Common myeloid progenitor, CD34-positive (primary cell): ENCODE data around the gene RPL39L.

Source experiments
- CTCF ChIA-PET: fragments of 350-600 bp; sonication (Branson Sonifier 250); formaldehyde crosslinking; loops from one replicate; lab custom pipeline; 2021; ENCODE audit warnings: antibody characterized with exemption; lab: Charles Lee
- POLR2A ChIA-PET: fragments of 350-600 bp; sonication (Branson Sonifier 250); formaldehyde crosslinking; loops from one replicate; lab custom pipeline; 2021; ENCODE audit warnings: antibody characterized with exemption; lab: Charles Lee
- DNase-seq, 3 donors: peaks; one replicate each; pipeline versions ENCODE4 v3.0.0 to v3.0.0-alpha.2; 2013
- H3K27ac ChIP-seq, 2 experiments: 1 replicate in 1 of 2; 2 replicates in 1 of 2; pipeline ENCODE4 v1.7.0; 2013; ENCODE audit warnings: inconsistent platforms in 2 of 2, low read length in 2 of 2, mild to moderate bottlenecking in 2 of 2, low read depth in 1 of 2, moderate library complexity in 1 of 2; ENCODE audit not compliant: severe bottlenecking in 2 of 2, insufficient read depth in 1 of 2, poor library complexity in 1 of 2
- H3K27me3 ChIP-seq, 5 experiments: replicated peaks in 2 of 5; 1 replicate in 3 of 5; 2 replicates in 2 of 5; pipeline versions ENCODE4 v1.6.1 to v1.7.0; 2013; ENCODE audit warnings: low read length in 4 of 5, mild to moderate bottlenecking in 2 of 5, moderate library complexity in 2 of 5, inconsistent platforms in 1 of 5; ENCODE audit not compliant: insufficient read depth in 5 of 5, control insufficient read depth in 4 of 5
- H3K36me3 ChIP-seq, 4 experiments: 1 replicate in 2 of 4; 2 replicates in 2 of 4; pipeline versions ENCODE4 v1.6.1 to v1.7.0; 2013; ENCODE audit warnings: low read length in 3 of 4, control low read depth in 1 of 4, mild to moderate bottlenecking in 1 of 4; ENCODE audit not compliant: control insufficient read depth in 4 of 4, insufficient read depth in 4 of 4
- H3K4me1 ChIP-seq, 4 experiments: 1 replicate in 3 of 4; 2 replicates in 1 of 4; pipeline versions ENCODE4 v1.6.1 to v1.7.1; 2013; ENCODE audit warnings: low read length in 3 of 4, mild to moderate bottlenecking in 3 of 4, control low read depth in 1 of 4, inconsistent platforms in 1 of 4, moderate library complexity in 1 of 4; ENCODE audit not compliant: control insufficient read depth in 4 of 4, insufficient read depth in 4 of 4; ENCODE audit errors: control extremely low read depth in 1 of 4
- H3K4me3 ChIP-seq, 7 experiments: 1 replicate in 4 of 7; 2 replicates in 3 of 7; pipeline versions ENCODE4 v1.5.1 to v1.7.0; 2013; ENCODE audit warnings: mild to moderate bottlenecking in 7 of 7, low read length in 6 of 7, moderate library complexity in 6 of 7, inconsistent platforms in 2 of 7, low read depth in 2 of 7, control low read depth in 1 of 7; ENCODE audit not compliant: insufficient read depth in 4 of 7, control insufficient read depth in 1 of 7; ENCODE audit errors: extremely low read depth in 1 of 7
- H3K9me3 ChIP-seq, 5 experiments: 1 replicate in 4 of 5; 2 replicates in 1 of 5; pipeline versions ENCODE4 v1.6.1 to v1.7.1; 2013; ENCODE audit warnings: low read length in 4 of 5, mild to moderate bottlenecking in 2 of 5, inconsistent platforms in 1 of 5, low read depth in 1 of 5, moderate library complexity in 1 of 5; ENCODE audit not compliant: control insufficient read depth in 4 of 5, insufficient read depth in 2 of 5; ENCODE audit errors: control extremely low read depth in 1 of 5
- WGBS: methylation state at CpG from one replicate; pipeline ENCODE4 v1.1.5; 2013; ENCODE audit not compliant: insufficient coverage; 5-methylcytosine and 5-hydroxymethylcytosine counted together

RPL39L gene

DNA sequence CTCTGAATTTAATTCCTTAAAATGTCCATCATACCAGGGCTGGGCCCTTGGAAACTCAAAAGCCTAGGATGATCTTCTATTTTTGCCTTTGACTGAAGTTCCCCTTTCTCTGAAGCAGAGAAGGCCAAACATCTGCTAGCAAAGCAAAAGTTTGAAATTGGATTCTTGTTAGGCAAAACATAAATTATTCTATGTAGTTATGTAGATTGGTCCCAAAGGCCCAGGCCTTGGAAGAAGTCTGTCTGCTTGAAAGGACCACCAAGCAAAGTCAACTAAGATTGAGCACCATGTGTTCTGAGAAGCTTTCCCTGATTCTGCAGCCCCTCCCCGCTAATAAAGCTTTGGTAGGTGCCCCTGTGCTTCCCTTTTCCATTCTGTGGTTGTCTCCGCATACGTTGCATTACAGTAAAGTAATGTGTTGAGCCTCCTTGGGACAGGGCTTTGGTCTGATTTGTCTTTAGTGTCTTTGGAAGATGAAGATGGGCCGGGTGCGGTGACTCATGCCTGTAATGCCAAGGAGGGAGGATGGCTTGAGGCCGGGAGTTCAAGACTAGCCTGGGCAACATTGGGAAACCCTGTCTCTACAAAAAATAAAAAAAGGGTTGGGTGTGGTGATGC lies 56.4 kb downstream of the RPL39L start:
- Histone ChIP-seq H3K4me1 (peaks cover 0 to 19% (median 4%) of the 10 kb centered on the region in 4 experiments), H3K4me3 (no peak overlapping the region), H3K9me3 (peaks cover 0 to 7% (median 0%) of the 10 kb centered on the region in 5 experiments), H3K27me3 (no peaks in the 10 kb centered on the region), H3K27ac (peak overlapping the region in 1 of 2 experiments; percentile 40), H3K36me3 (peaks cover 0 to 9% (median under 1%) of the 10 kb centered on the region in 4 experiments)
- ChIA-PET POLR2A (no interaction called here), CTCF (no interaction called here)
- 95% methylated on average over 4 of the region's 6 CpGs for WGBS
- DNase-seq: peak in 2 of 3 donors; percentile 47 to 61

DNA sequence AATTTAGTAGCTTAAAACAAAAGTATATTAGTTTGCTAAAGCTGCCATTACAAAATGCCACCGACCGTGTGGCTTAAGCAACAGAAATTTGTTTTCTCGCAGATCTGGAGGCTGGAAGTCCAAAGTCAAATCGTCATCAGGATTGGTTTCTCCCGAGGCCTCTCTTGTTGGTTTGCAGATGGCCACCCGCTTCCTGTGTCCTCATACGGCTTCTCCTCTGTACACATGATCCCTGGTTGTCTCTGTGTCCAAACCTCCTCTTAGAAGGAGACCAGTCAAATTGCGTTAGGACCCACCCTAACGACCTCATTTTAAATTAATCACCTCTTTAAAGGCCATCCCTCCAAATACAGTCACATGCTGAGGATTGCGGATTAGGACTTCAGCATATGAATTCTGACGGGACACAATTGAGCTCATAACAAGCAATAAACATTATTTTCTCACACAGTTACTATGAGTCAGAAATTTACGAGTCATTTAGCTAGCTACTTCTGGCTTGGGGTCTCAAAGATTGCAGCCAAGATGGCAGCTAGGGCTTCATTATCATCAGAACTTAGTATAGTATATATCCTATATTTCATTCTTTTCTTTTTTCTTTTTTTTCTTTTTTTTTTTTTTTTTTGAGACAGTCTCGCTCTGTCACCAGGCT lies 58.4 kb downstream of the RPL39L start:
- no peaks in the 10 kb centered on the region for H3K9me3 ChIP-seq
- WGBS: 88% methylated on average over 13 of the region's 13 CpGs
- POLR2A ChIA-PET: no interaction called here
- CTCF ChIA-PET: interaction anchor here (0.9 to 1.6 kb wide), 3 partner anchors 14 to 149 kb away, joined by 3 to 5 read pairs (median 5); no protein-coding TSS in a partner anchor
- peaks cover 9 to 29% (median 14%) of the 10 kb centered on the region in 4 experiments for H3K36me3 ChIP-seq
- peaks cover 0 to 19% (median 4%) of the 10 kb centered on the region in 4 experiments for H3K4me1 ChIP-seq
- H3K27me3 ChIP-seq: no peaks in the 10 kb centered on the region
- no peak overlapping the region for H3K27ac ChIP-seq
- no peak overlapping the region for H3K4me3 ChIP-seq
- no peak for DNase-seq

DNA sequence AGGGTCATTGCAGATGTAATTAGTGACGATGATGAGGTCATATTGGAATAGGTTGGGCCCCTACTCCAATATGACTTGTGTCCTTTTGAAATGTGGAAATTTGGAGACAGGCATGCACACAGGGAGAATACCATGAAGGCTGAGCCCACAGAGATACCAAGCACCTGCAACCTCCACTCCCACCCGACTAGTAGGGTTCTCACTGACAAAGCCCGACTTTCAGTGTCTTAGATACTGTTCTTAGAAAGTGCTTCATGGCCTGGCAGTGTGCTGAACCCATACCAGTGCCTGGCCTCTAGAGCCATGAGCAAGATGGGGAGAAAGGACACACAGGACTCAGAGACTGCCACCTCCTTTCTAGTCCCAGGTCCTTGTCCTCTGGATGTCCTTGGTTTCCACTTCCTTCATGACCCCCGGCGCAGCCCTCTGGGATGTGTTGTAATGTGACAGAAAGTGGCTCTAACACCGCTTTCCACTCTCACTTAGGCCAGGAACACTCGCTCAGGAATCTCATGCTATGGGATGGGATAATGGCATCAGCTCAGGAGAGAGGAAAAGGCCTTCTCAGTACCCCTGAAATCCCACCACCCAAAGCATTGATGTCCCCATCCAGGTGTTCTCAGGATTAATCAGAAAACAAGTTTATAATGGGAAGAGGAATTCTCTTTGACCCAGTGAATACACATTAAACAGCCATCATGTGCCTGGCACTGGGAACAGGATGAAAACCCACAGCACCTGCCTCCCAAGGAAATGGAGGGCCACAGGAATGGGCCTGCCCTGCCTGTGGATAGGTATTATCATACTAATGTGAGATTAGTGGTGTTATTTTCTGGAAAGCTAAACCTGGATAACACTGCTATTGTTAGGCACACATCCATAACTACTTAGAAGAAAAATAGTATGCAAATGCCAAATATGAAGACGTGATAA lies 59.9 kb downstream of the RPL39L start:
- Histone ChIP-seq H3K27ac (no peak overlapping the region), H3K4me1 (peaks cover 0 to 14% (median 4%) of the 10 kb centered on the region in 4 experiments), H3K36me3 (peaks cover 12 to 43% (median 26%) of the 10 kb centered on the region in 4 experiments), H3K27me3 (no peaks in the 10 kb centered on the region), H3K9me3 (no peaks in the 10 kb centered on the region), H3K4me3 (no peak overlapping the region)
- ChIA-PET POLR2A (no interaction called here), CTCF (no interaction called here)
- no peak for DNase-seq
- 98% methylated on average over 4 of the region's 8 CpGs for WGBS

DNA sequence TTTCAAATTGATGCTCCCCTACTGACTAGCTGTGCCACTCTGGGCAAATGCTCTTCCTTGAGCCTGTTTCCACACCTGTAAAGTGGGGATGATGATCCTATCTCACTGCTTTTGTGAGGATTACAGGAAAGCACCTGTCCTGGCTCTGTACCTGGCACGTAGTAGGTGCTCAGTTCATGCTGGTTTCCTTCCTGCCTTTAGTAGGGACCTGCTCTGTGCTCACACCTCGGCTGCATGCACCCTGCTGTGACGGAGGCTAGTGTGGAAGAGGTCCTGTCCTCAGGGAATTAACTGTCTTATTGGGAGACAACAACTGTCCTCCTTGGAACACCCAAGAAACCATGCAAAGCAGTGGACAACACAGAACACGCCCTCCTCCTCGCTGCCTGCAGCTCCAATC lies 61.8 kb downstream of the RPL39L start:
- H3K4me3 ChIP-seq: no peak overlapping the region
- peaks cover 12 to 61% (median 41%) of the 10 kb centered on the region in 4 experiments for H3K36me3 ChIP-seq
- CTCF ChIA-PET: no interaction called here
- H3K9me3 ChIP-seq: no peaks in the 10 kb centered on the region
- 95% methylated on average over 4 of the region's 5 CpGs for WGBS
- no peak overlapping the region for H3K27ac ChIP-seq
- no peak for DNase-seq
- no peaks in the 10 kb centered on the region for H3K27me3 ChIP-seq
- POLR2A ChIA-PET: no interaction called here
- peaks cover 0 to 2% (median under 1%) of the 10 kb centered on the region in 4 experiments for H3K4me1 ChIP-seq

DNA sequence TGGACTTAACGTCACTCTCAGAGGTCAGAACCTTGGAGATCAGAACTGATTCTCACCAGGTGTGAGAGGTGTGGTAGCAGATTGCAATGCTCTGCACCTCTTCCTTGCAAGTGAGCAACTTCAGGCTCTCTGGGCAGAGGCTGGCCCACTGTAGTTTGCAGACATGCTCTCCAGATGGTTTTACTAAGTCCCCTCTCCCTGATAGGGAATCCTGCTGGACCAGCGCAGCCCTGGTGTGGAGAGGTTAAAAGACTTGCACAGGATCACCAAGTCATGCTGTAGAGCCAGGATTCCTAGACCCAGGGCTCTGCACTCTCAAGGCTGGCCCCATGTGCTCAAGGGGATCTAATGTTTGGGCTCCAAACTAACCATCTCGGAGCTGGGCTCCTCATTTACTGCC lies 62.2 kb downstream of the RPL39L start:
- Histone ChIP-seq H3K9me3 (no peaks in the 10 kb centered on the region), H3K36me3 (peaks cover 12 to 66% (median 43%) of the 10 kb centered on the region in 4 experiments), H3K27me3 (no peaks in the 10 kb centered on the region), H3K4me1 (peaks cover 0 to 6% (median 3%) of the 10 kb centered on the region in 4 experiments), H3K4me3 (no peak overlapping the region), H3K27ac (no peak overlapping the region)
- POLR2A ChIA-PET: no interaction called here
- CTCF ChIA-PET: no interaction called here
- WGBS: 73% methylated on average over 3 of the region's 3 CpGs
- no peak for DNase-seq

DNA sequence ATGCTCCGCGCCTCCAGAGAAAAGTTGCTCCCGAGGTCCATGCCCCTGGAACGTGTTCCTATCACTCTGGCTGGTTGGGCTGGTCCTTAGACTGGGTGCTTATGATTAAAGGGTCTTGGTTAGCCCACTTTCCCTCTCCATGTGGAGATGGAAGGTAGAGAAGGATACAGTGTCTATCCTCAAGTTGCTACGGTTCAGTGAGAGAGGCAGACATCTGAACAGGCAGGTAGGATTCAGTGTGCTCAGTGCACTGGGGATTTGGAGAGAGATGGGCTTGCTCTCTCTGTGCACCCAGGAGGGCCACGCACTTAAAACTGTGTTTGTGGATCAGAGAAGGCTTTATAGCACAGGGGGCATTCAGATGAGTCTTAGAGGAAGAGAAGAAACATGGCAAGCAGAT lies 63.0 kb downstream of the RPL39L start:
- Histone ChIP-seq H3K36me3 (peaks cover 12 to 68% (median 45%) of the 10 kb centered on the region in 4 experiments), H3K27me3 (no peaks in the 10 kb centered on the region), H3K4me3 (no peak overlapping the region), H3K4me1 (peaks cover 0 to 8% (median 3%) of the 10 kb centered on the region in 4 experiments), H3K27ac (no peak overlapping the region), H3K9me3 (no peaks in the 10 kb centered on the region)
- WGBS: 100% methylated on average over 4 of the region's 6 CpGs
- CTCF ChIA-PET: no interaction called here
- no peak for DNase-seq
- POLR2A ChIA-PET: no interaction called here
